GM23338 (cell line): ENCODE measurements around the gene ABCG8.

Source experiments
- CREB1 ChIP-seq: fragments of 250-450 bp; sonication (Bioruptor Pico); IDR thresholded peaks from 2 replicates; pipeline ENCODE4 v1.5.0; 2020; ENCODE audit warnings: low read depth, mild to moderate bottlenecking, moderate library complexity
- EZH2 ChIP-seq: fragments of 200-600 bp; sonication (generic); IDR thresholded peaks from one replicate; pipeline ENCODE4 v1.8.0; 2017; ENCODE audit warnings: antibody characterized with exemption, mild to moderate bottlenecking, low read depth; ENCODE audit not compliant: unreplicated experiment
- EZH2phosphoT487 ChIP-seq: fragments of 200-600 bp; sonication (generic); IDR thresholded peaks from one replicate; pipeline ENCODE4 v1.8.1; 2018; ENCODE audit warnings: antibody characterized with exemption; ENCODE audit not compliant: unreplicated experiment
- JUNB ChIP-seq: IDR thresholded peaks from one replicate; pipeline ENCODE4 v1.6.1; 2016; ENCODE audit warnings: antibody characterized with exemption; ENCODE audit not compliant: unreplicated experiment
- POLR2AphosphoS5 ChIP-seq: IDR thresholded peaks from 2 replicates; pipeline ENCODE4 v1.6.1; 2016; ENCODE audit warnings: antibody characterized with exemption, low read depth
- TF ChIP-seq, protein P1 (sequence below), 2 experiments: fragments of 200-600 bp in 1 of 2; sonication (generic) in 1 of 2; conservative IDR thresholded peaks; 2 replicates each; pipeline versions ENCODE4 v1.5.1 to v1.6.1; 2016 to 2017; ENCODE audit warnings: antibody characterized with exemption in 2 of 2, low read depth in 2 of 2, mild to moderate bottlenecking in 2 of 2, moderate library complexity in 1 of 2
- TF ChIP-seq, protein P2 (sequence below): IDR thresholded peaks from 2 replicates; pipeline ENCODE4 v1.6.1; 2016; ENCODE audit warnings: antibody characterized with exemption
- TF ChIP-seq, protein P3 (sequence below): IDR thresholded peaks from one replicate; pipeline ENCODE4 v1.6.1; 2018; ENCODE audit warnings: antibody characterized with exemption; ENCODE audit not compliant: unreplicated experiment

DNA sequence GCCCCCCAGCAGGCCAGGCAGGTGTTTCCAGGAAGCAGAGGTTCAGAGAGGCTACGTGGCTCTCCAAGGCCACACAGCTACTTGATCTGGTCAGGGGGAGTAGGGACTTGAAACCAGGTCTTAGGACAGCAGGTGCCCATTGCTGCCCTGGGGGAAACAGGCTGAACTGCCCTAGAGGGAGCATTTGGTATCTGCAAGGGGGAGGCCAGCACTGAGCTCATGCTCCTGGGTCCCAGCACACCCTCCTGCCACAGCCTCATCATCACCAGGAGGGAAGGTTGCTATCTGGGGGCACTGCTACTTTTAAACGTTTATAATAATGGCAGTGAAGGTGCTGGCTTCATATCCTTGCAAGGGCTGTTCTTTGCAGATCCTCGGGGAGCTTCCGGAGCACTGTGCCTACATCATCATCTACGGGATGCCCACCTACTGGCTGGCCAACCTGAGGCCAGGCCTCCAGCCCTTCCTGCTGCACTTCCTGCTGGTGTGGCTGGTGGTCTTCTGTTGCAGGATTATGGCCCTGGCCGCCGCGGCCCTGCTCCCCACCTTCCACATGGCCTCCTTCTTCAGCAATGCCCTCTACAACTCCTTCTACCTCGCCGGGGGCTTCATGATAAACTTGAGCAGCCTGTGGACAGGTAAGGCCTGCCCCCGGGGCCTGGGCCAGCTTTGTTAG lies 36.1 kb downstream of the ABCG8 start:
- TF ChIP-seq EZH2phosphoT487 (no peak), POLR2AphosphoS5 (no peak), EZH2 (no peak), JUNB (no peak), CREB1 (CRISPR knock-in tag) (no peak)
- TF ChIP-seq, protein P1, sequence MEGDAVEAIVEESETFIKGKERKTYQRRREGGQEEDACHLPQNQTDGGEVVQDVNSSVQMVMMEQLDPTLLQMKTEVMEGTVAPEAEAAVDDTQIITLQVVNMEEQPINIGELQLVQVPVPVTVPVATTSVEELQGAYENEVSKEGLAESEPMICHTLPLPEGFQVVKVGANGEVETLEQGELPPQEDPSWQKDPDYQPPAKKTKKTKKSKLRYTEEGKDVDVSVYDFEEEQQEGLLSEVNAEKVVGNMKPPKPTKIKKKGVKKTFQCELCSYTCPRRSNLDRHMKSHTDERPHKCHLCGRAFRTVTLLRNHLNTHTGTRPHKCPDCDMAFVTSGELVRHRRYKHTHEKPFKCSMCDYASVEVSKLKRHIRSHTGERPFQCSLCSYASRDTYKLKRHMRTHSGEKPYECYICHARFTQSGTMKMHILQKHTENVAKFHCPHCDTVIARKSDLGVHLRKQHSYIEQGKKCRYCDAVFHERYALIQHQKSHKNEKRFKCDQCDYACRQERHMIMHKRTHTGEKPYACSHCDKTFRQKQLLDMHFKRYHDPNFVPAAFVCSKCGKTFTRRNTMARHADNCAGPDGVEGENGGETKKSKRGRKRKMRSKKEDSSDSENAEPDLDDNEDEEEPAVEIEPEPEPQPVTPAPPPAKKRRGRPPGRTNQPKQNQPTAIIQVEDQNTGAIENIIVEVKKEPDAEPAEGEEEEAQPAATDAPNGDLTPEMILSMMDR (conservative IDR thresholded peaks at IDR 0.05; ENCODE audit: low read depth in 2 of 2), result no peak
- TF ChIP-seq, protein P2, sequence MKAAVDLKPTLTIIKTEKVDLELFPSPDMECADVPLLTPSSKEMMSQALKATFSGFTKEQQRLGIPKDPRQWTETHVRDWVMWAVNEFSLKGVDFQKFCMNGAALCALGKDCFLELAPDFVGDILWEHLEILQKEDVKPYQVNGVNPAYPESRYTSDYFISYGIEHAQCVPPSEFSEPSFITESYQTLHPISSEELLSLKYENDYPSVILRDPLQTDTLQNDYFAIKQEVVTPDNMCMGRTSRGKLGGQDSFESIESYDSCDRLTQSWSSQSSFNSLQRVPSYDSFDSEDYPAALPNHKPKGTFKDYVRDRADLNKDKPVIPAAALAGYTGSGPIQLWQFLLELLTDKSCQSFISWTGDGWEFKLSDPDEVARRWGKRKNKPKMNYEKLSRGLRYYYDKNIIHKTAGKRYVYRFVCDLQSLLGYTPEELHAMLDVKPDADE, result no peak
- TF ChIP-seq, protein P3, sequence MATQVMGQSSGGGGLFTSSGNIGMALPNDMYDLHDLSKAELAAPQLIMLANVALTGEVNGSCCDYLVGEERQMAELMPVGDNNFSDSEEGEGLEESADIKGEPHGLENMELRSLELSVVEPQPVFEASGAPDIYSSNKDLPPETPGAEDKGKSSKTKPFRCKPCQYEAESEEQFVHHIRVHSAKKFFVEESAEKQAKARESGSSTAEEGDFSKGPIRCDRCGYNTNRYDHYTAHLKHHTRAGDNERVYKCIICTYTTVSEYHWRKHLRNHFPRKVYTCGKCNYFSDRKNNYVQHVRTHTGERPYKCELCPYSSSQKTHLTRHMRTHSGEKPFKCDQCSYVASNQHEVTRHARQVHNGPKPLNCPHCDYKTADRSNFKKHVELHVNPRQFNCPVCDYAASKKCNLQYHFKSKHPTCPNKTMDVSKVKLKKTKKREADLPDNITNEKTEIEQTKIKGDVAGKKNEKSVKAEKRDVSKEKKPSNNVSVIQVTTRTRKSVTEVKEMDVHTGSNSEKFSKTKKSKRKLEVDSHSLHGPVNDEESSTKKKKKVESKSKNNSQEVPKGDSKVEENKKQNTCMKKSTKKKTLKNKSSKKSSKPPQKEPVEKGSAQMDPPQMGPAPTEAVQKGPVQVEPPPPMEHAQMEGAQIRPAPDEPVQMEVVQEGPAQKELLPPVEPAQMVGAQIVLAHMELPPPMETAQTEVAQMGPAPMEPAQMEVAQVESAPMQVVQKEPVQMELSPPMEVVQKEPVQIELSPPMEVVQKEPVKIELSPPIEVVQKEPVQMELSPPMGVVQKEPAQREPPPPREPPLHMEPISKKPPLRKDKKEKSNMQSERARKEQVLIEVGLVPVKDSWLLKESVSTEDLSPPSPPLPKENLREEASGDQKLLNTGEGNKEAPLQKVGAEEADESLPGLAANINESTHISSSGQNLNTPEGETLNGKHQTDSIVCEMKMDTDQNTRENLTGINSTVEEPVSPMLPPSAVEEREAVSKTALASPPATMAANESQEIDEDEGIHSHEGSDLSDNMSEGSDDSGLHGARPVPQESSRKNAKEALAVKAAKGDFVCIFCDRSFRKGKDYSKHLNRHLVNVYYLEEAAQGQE, result no peak
